H4 (cell line): ENCODE data around the gene NLRP5. TPM values are rescaled to one million over a fixed set of nuclear protein-coding genes. Genes with fewer than 3 reads are reported as not detected.
"Not testable (repeated sequence)": the region's sequence is repeated elsewhere in the genome, so short reads cannot be mapped to it uniquely, and the experiment has no call there.

Experiments
- DNase-seq: peaks from one replicate; pipeline ENCODE4 v3.0.0-alpha.2; 2015; ENCODE audit warnings: low spot score
- total RNA-seq: library from RNA; depleted of rRNA; stranded (reverse); fragments of >200 nt; shearing (Covaris generic); gene quantifications from 2 replicates; pipeline ENCODE4 v1.2.3, GENCODE V29; 2014

NLRP5 gene
- total RNA-seq, 1 experiment from 2014 or later = 0.12 TPM

GRCh38 chr19:56098731-56099568, 112.4 kb downstream of the NLRP5 start:
- no peak for DNase-seq

- DNase-seq = no peak
These were observed 113.3 kb downstream of the NLRP5 start for GRCh38 chr19:56099638-56100539.

- no peak for DNase-seq
These were observed 114.5 kb downstream of the NLRP5 start for GRCh38 chr19:56101095-56101494.

- DNase-seq = no peak
These were observed 115.4 kb downstream of the NLRP5 start for GRCh38 chr19:56101746-56102535.

- DNase-seq = no peak
These were observed 116.5 kb downstream of the NLRP5 start for GRCh38 chr19:56103027-56103614.

- DNase-seq = no peak
These were observed 117.8 kb downstream of the NLRP5 start for GRCh38 chr19:56104423-56104822.

GRCh38 chr19:56105090-56105701, 118.6 kb downstream of the NLRP5 start:
- no peak for DNase-seq

GRCh38 chr19:56105831-56106396, 119.3 kb downstream of the NLRP5 start:
- not testable (repeated sequence) for DNase-seq

GRCh38 chr19:56106397-56106849, 119.8 kb downstream of the NLRP5 start:
- DNase-seq = no peak

GRCh38 chr19:56106993-56107392, 120.4 kb downstream of the NLRP5 start:
- no peak for DNase-seq

GRCh38 chr19:56107626-56108351, 121.2 kb downstream of the NLRP5 start:
- no peak for DNase-seq

- no peak for DNase-seq
These were observed 122.0 kb downstream of the NLRP5 start for GRCh38 chr19:56108447-56109195.

GRCh38 chr19:56109226-56109625, 122.7 kb downstream of the NLRP5 start:
- no peak for DNase-seq

- DNase-seq = no peak
These were observed 124.2 kb downstream of the NLRP5 start for GRCh38 chr19:56110515-56111448.
